GM12892 (cell line): ENCODE data around the gene KCTD20.

Source experiments
- DNase-seq: peaks from one replicate; pipeline ENCODE4 v3.0.0; 2011; ENCODE audit not compliant: insufficient read length
- FAIRE-seq: peaks from 2 replicates; lab custom pipeline; 2011; peaks lifted over from hg19 to GRCh38; lab: Jason Lieb, UNC
- POLR2A ChIP-seq: IDR thresholded peaks from 2 replicates; pipeline ENCODE4 v1.6.1; 2011; ENCODE audit warnings: low read depth, low read length, control low read depth
- POLR2AphosphoS5 ChIP-seq: IDR thresholded peaks from 2 replicates; pipeline ENCODE4 v1.6.1; 2011; ENCODE audit warnings: low read depth, low read length, control low read depth
- TAF1 ChIP-seq: IDR thresholded peaks from 2 replicates; pipeline ENCODE4 v1.6.1; 2011; ENCODE audit warnings: low read depth, mild to moderate bottlenecking, control low read depth, low read length, borderline replicate concordance

Gene KCTD20

GRCh38 chr6:36488221-36488620 is 45.4 kb downstream of the KCTD20 start:
- FAIRE-seq (no peak), DNase-seq (no peak)
- TF ChIP-seq TAF1 (no peak), POLR2AphosphoS5 (no peak), POLR2A (no peak)

DNA sequence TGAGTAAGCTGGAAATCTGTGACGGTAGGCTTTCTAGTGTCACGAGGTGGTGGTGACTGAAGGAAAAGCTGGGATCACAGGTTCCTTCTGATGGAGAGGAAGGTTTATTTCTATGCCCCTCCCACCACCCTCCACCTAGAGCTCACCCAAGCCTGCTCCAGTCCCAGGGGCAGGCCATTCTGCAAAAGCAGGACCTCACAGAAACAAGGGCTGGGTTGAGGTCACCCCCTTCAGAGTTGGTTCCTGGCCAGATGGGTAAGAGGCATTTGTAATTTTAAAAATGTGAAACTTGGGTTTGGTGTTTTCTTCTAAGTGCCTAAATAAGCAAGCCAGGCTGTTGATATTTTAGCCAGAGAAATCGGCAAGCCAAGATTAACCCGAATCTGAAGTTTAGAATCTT is 46.6 kb downstream of the KCTD20 start:
- FAIRE-seq (no peak), DNase-seq (no peak)
- no peak for TF ChIP-seq POLR2A

- TF ChIP-seq POLR2AphosphoS5 (no peak), POLR2A (no peak), TAF1 (no peak)
- FAIRE-seq (no peak), DNase-seq (no peak)
Observed at GRCh38 chr6:36491378-36491965, 48.7 kb downstream of the KCTD20 start.

DNA sequence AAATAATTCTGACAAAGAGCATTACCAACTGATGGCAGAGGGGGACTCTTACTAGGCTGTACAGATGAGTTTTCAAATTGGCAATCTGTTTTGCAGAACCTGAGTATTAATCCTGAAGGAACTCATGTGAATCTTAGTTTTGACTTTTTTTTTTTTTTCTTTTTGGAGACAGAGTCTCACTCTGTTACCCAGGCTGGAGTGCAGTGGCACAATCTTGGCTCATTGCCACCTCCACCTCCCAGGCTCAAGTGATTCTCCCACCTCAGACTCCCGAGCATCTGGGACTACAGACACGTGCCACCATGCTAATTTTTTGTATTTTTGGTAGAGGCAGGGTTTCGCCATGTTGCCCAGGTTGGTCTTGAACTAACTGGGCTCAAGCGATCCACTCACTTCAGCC is 49.3 kb downstream of the KCTD20 start:
- FAIRE-seq = no peak
- TF ChIP-seq TAF1 = no peak
- TF ChIP-seq POLR2A = no peak
- no peak for TF ChIP-seq POLR2AphosphoS5
- no peak for DNase-seq

DNA sequence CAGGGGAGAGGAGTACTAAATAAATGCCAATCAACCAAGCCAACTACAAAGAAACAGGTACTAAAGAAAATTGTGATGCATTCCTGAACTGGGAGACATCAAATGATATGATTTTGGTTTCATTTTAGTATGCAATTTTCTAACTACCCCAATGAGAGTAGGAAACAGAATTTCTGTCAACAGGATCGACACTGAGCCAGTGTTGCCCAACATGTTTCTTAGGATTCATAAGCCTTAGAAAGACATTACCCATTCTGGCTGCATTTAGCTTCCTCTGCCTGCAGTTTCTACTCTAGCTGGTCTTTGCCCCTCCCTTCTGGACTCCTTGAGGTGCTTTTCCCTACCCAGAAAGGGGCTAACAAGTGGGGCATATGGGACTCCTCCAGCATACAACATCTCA is 49.8 kb downstream of the KCTD20 start:
- TF ChIP-seq POLR2A (no peak), TAF1 (no peak), POLR2AphosphoS5 (no peak)
- no peak for FAIRE-seq

DNA sequence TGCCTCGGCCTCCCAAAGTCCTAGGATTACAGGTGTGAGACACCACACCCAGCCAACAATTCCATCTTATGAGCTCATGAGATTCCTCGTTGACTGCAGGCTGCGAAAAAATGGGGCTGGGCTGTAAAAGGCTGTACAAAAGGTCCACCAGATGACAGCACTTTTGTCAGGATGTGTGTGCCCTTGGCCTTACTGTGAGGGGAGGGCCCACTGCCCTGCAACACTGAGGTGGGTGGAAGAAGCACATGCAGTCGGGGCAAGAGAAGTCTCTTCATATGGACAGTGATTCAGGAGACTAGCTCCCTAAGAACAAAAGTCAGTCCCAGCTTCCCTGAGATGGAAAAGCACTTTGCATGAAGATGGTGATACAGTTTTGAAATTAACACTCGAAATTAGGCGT is 50.5 kb downstream of the KCTD20 start:
- TF ChIP-seq TAF1 = no peak
- DNase-seq = no peak
- no peak for FAIRE-seq

More for the DNA sequence above, 49.8 kb downstream of the KCTD20 start:
- DNase-seq = no peak

- FAIRE-seq (no peak), DNase-seq (no peak)
- TF ChIP-seq POLR2AphosphoS5 (no peak), TAF1 (no peak)
Observed at GRCh38 chr6:36493859-36494258, 51.1 kb downstream of the KCTD20 start.

GRCh38 chr6:36495086-36495485 is 52.3 kb downstream of the KCTD20 start:
- FAIRE-seq (no peak), DNase-seq (no peak)
- no peak for TF ChIP-seq TAF1
- TF ChIP-seq POLR2AphosphoS5 = no peak
- no peak for TF ChIP-seq POLR2A

GRCh38 chr6:36499918-36500317 is 57.1 kb downstream of the KCTD20 start:
- no peak for FAIRE-seq
- DNase-seq = no peak
- no peak for TF ChIP-seq POLR2AphosphoS5
- TF ChIP-seq TAF1 = no peak
- no peak for TF ChIP-seq POLR2A

DNA sequence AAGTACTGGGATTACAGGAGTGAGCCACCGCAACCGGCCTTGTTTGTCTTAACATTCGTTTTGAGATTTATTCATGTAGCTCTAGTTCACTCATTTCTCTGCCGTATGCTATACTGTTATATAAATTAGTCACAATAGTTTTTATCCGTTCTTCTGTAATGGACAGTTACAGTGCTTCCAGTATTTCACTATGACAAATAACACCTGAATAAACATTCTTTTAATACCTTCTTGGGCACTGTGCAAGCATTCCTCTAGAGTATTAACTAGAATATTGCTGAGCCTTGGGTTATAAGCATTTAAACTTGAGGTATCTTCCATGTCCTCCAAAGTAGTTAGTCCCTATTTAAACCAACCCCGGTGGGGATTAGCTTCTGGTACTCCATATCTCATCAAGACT is 58.9 kb downstream of the KCTD20 start:
- TF ChIP-seq POLR2A (no peak), TAF1 (no peak), POLR2AphosphoS5 (no peak)

DNA sequence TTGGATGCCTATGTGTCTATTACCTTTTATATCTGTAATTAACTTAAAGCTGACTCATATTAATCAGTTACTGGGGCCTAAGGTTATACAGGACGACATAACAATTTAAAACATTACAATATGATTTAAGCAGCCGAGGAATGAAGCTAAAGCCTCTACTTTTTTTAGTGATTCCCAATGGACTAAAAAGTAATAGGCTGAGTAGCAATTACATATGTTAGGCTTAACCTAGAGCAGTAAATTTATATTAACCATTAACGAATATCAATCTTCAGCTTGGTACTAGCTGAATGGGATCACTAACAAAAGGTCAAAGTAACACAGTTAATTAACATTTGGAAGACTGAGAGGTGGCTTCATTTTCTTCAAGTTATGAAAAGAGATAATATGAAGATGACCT is 61.4 kb downstream of the KCTD20 start:
- no peak for FAIRE-seq
- TF ChIP-seq POLR2AphosphoS5 (no peak), POLR2A (no peak), TAF1 (no peak)
- DNase-seq = no peak

More for the DNA sequence above, 58.9 kb downstream of the KCTD20 start:
- DNase-seq (no peak), FAIRE-seq (no peak)

- TF ChIP-seq POLR2A (no peak), POLR2AphosphoS5 (no peak), TAF1 (no peak)
- FAIRE-seq = no peak
- DNase-seq = no peak
Observed at GRCh38 chr6:36504982-36505381, 62.2 kb downstream of the KCTD20 start.

GRCh38 chr6:36505744-36506534 is 63.1 kb downstream of the KCTD20 start:
- DNase-seq (no peak), FAIRE-seq (peak; percentile 61)
- TF ChIP-seq POLR2A (no peak), TAF1 (no peak), POLR2AphosphoS5 (no peak)

DNA sequence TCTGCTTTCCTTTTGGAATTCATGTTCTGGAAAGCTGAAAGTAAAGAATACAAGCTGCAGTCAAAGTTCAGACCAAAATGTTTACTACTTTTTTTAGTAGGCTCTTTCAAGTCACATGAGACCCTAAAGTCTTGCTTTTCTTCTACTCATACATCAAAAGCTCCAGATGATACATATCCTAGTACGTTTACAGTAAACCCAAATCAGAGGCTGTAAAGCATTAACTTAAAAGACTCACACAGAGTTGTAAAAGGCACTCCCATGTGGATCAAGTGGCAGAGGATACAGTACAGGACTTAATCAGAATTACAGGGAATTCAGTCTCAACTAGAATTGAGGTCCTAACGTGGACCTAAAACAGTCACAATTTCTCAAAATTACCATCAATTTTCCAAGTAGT is 63.8 kb downstream of the KCTD20 start:
- TF ChIP-seq POLR2A (no peak), TAF1 (no peak), POLR2AphosphoS5 (no peak)
- no peak for DNase-seq
- no peak for FAIRE-seq
